Transverse colon (tissue), 4 donors: ENCODE results near the gene SERGEF. TPM values are rescaled to one million over a fixed set of nuclear protein-coding genes. Genes with fewer than 3 reads are reported as not detected.

Source experiments
- DNase-seq: peaks from one replicate; pipeline ENCODE4 v3.0.0-alpha.2; 2019
- H3K27ac ChIP-seq, 4 donors: fragments of 200-600 bp; sonication (generic); 2 replicates each; pipeline ENCODE4 v1.5.1; 2016 to 2018; ENCODE audit warnings: inconsistent platforms in 4 of 4
- H3K27me3 ChIP-seq: fragments of 200-600 bp; sonication (generic); 2 replicates; pipeline ENCODE4 v1.5.1; 2017; ENCODE audit warnings: inconsistent platforms
- H3K36me3 ChIP-seq, 4 donors: fragments of 200-600 bp; sonication (generic); 2 replicates each; pipeline ENCODE4 v1.5.1; 2017 to 2019; ENCODE audit warnings: inconsistent platforms in 4 of 4
- H3K4me1 ChIP-seq, 4 donors: fragments of 200-600 bp; sonication (generic); 2 replicates each; pipeline ENCODE4 v1.5.1; 2017 to 2020; ENCODE audit warnings: inconsistent platforms in 4 of 4
- H3K4me3 ChIP-seq, 4 donors: fragments of 200-600 bp; sonication (generic); 1 replicate in 1 of 4; 2 replicates in 3 of 4; pipeline versions ENCODE4 v1.5.1 to v1.6.1; 2017 to 2019; ENCODE audit warnings: inconsistent platforms in 4 of 4
- H3K9me3 ChIP-seq, 2 donors: fragments of 200-600 bp; sonication (generic); 2 replicates each; pipeline ENCODE4 v1.5.1; 2017 to 2019; ENCODE audit warnings: inconsistent platforms in 2 of 2
- EP300 ChIP-seq: sonication (generic); formaldehyde crosslinking; IDR thresholded peaks from one replicate; pipeline ENCODE4 v1.6.1; 2017; ENCODE audit warnings: antibody characterized with exemption, low read depth
- POLR2A ChIP-seq: fragments of 450-650 bp; IDR thresholded peaks from one replicate; pipeline ENCODE4 v1.6.1; 2016; ENCODE audit warnings: antibody characterized with exemption, mild to moderate bottlenecking, moderate library complexity
- POLR2AphosphoS5 ChIP-seq, 3 donors: sonication (generic); formaldehyde crosslinking; IDR thresholded peaks; one replicate each; pipeline ENCODE4 v1.6.1; 2016; ENCODE audit warnings: antibody characterized with exemption in 3 of 3
- WGBS, 2 donors: methylation state at CpG; one replicate each; pipeline ENCODE4 v1.1.5; 2018; ENCODE audit warnings: low coverage in 1 of 2; 5-methylcytosine and 5-hydroxymethylcytosine counted together
- in situ Hi-C, 4 donors: fragments of 200-750 bp; cut with MboI; loops; one replicate each; pipeline versions ENCODE4 v1.15.0 to v1.15.1; 2017; ENCODE audit warnings: low sequenced_read_pairs in 3 of 4, low pct_ligation_motif_present in 1 of 4, low pct_unique_long_range_greater_than_20kb in 1 of 4
- intact Hi-C: fragments of 100-400 bp; cut with DNase I; formaldehyde crosslinking; loops from one replicate; pipeline ENCODE4 v1.15.1; 2023; ENCODE audit warnings: low total_unique reads
- total RNA-seq, 4 donors: library from RNA; depleted of rRNA; stranded (reverse); fragments of >200 nt; gene quantifications; one replicate each; pipeline ENCODE4 v1.1.0, GENCODE V29; 2016
- TF ChIP-seq, protein P1 (sequence below), 5 experiments: fragments of 200-600 bp in 3 of 5; fragments of 450-650 bp in 2 of 5; sonication (generic) in 3 of 5; IDR thresholded peaks; 1 replicate in 2 of 5; 2 replicates in 3 of 5; pipeline ENCODE4 v1.5.1; 2016 to 2017; ENCODE audit warnings: antibody characterized with exemption in 5 of 5, inconsistent platforms in 3 of 5, mild to moderate bottlenecking in 2 of 5, moderate library complexity in 1 of 5

Gene SERGEF
- total RNA-seq, 4 donors from 2014 or later: 11.6 to 28.9 (median 19.1) TPM

DNA sequence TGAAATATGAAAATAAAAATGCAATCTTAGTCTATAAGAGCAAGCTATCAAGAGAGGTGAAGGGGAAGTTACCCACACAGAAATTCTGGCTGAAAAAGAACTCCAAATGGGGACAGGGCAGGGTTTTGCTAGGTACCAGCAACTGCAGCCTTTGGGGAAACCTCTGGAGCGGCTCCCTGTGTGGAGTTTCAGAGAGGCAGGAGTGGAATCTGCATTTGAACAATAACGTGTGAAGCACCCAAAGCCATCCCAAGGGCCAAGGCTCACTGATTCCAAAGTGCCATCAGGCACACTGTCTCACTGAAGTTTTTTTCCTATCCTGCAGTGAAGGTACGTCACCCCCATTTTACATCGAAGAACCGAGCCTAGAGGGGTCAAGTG is 190.5 kb downstream of the SERGEF start:
- in situ Hi-C loops (no loop called here), intact Hi-C loops (no loop called here)
- Histone ChIP-seq H3K4me1 (peaks cover 0 to 17% (median 5%) of the 10 kb centered on the region in 4 donors), H3K9me3 (no peaks in the 10 kb centered on the region), H3K27ac (peak overlapping the region in 2 of 4 donors; percentile 16 to 32), H3K4me3 (no peak overlapping the region), H3K27me3 (no peaks in the 10 kb centered on the region), H3K36me3 (no peaks in the 10 kb centered on the region)
- TF ChIP-seq EP300 (no peak), POLR2AphosphoS5 (IDR thresholded peaks at IDR 0.05) (no peak), POLR2A (no peak)
- TF ChIP-seq, protein P1, sequence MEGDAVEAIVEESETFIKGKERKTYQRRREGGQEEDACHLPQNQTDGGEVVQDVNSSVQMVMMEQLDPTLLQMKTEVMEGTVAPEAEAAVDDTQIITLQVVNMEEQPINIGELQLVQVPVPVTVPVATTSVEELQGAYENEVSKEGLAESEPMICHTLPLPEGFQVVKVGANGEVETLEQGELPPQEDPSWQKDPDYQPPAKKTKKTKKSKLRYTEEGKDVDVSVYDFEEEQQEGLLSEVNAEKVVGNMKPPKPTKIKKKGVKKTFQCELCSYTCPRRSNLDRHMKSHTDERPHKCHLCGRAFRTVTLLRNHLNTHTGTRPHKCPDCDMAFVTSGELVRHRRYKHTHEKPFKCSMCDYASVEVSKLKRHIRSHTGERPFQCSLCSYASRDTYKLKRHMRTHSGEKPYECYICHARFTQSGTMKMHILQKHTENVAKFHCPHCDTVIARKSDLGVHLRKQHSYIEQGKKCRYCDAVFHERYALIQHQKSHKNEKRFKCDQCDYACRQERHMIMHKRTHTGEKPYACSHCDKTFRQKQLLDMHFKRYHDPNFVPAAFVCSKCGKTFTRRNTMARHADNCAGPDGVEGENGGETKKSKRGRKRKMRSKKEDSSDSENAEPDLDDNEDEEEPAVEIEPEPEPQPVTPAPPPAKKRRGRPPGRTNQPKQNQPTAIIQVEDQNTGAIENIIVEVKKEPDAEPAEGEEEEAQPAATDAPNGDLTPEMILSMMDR (IDR thresholded peaks at IDR 0.05): no peak
- 86 to 93% methylated on average over 4 to 5 of the region's 5 CpGs for WGBS, 2 donors
- DNase-seq: no peak

GRCh38 chr11:17821648-17822400 is 191.0 kb downstream of the SERGEF start:
- Histone ChIP-seq H3K4me1 (peaks cover 0 to 17% (median 5%) of the 10 kb centered on the region in 4 donors), H3K27me3 (no peaks in the 10 kb centered on the region), H3K36me3 (no peaks in the 10 kb centered on the region), H3K4me3 (no peak overlapping the region), H3K9me3 (no peaks in the 10 kb centered on the region), H3K27ac (peak overlapping the region in 3 of 4 donors; percentile 12 to 32 (median 16))
- no peak for DNase-seq
- peak in 2 of 3 donors; percentile 12 to 31 for TF ChIP-seq POLR2AphosphoS5 (IDR thresholded peaks at IDR 0.05)
- TF ChIP-seq POLR2A: no peak
- no peak for TF ChIP-seq EP300
- TF ChIP-seq, protein P1 (IDR thresholded peaks at IDR 0.05): no peak
- 69 to 75% methylated on average over 4 of the region's 4 CpGs for WGBS, 2 donors
- in situ Hi-C loops: no loop called here
- intact Hi-C loops: no loop called here

DNA sequence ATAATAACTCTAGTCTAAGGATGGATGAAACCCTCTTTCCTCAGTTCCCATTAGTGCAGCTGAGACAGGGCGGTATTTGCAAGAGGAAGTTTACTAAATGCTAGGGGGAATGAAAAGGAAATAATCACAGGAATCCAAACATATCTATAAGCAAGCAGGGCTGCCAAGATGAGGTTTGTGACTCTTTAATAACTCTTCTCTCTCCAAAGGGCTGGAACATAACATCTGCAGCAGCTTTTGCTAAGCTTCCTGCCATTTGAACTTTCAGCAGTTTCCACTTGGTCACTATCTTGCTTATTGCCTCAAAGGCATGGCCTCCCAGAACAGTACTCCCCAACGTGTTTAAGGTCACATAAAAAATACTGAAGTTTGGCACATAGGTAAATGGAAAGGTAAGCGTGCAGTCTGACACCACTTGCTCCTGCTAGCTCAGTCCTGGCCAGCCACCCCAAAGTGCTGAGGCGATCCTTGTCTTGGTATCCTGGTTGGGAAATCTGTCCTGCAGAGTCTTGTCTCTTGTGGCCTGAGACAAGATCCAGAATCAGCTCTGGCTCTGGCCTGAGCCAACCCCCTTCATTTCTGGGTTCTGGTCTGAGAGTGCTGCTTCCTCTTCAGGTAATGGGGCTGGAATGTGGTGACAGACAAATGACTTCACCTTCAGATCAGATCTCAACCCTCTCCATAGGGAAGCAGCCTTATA is 196.5 kb downstream of the SERGEF start:
- 17 to 65% methylated on average over 1 to 4 of the region's 4 CpGs for WGBS, 2 donors
- H3K27ac ChIP-seq: no peak overlapping the region
- intact Hi-C loops: no loop called here

GRCh38 chr11:17814546-17814945 is 198.3 kb downstream of the SERGEF start:
- H3K4me1 ChIP-seq: peaks cover 6 to 26% (median 24%) of the 10 kb centered on the region in 4 donors
- H3K27ac ChIP-seq: no peak overlapping the region
- intact Hi-C loops (no loop called here), in situ Hi-C loops (no loop called here)
- 88% methylated on average over 1 of the region's 1 CpG; no CpG with 5 or more reads in 1 of the 2 donors for WGBS, 2 donors
- no peaks in the 10 kb centered on the region for H3K9me3 ChIP-seq
- TF ChIP-seq POLR2AphosphoS5 (IDR thresholded peaks at IDR 0.05): no peak
- no peak for TF ChIP-seq EP300
- TF ChIP-seq, protein P1 (IDR thresholded peaks at IDR 0.05): no peak
- no peak for TF ChIP-seq POLR2A
- no peak overlapping the region for H3K4me3 ChIP-seq
- no peak for DNase-seq
- H3K27me3 ChIP-seq: no peaks in the 10 kb centered on the region
- H3K36me3 ChIP-seq: no peaks in the 10 kb centered on the region

More for the DNA sequence above, 196.5 kb downstream of the SERGEF start:
- no peaks in the 10 kb centered on the region for H3K9me3 ChIP-seq
- no peaks in the 10 kb centered on the region for H3K27me3 ChIP-seq
- DNase-seq: no peak
- in situ Hi-C loops: no loop called here
- H3K4me3 ChIP-seq: no peak overlapping the region
- peaks cover 6 to 24% (median 22%) of the 10 kb centered on the region in 4 donors for H3K4me1 ChIP-seq
- no peaks in the 10 kb centered on the region for H3K36me3 ChIP-seq
- TF ChIP-seq, protein P1 (IDR thresholded peaks at IDR 0.05): no peak
- TF ChIP-seq POLR2AphosphoS5 (IDR thresholded peaks at IDR 0.05): no peak
- TF ChIP-seq EP300: no peak
- no peak for TF ChIP-seq POLR2A
